GM23248 (cell line): ENCODE results near the gene TNFAIP8L2.

Experiments used
- EZH2 ChIP-seq: fragments of 200-600 bp; sonication (generic); IDR thresholded peaks from 2 replicates; pipeline ENCODE4 v1.6.1; 2018; ENCODE audit warnings: antibody characterized with exemption, mild to moderate bottlenecking; ENCODE audit not compliant: insufficient read depth, poor library complexity, severe bottlenecking
- EZH2phosphoT487 ChIP-seq: fragments of 200-600 bp; sonication (generic); IDR thresholded peaks from 2 replicates; pipeline ENCODE4 v1.6.1; 2018; ENCODE audit warnings: antibody characterized with exemption, moderate library complexity, mild to moderate bottlenecking, low read depth; ENCODE audit not compliant: insufficient read depth

GRCh38 chr1:151131701-151132334, 24.6 kb upstream of the TNFAIP8L2 start:
- no peak for TF ChIP-seq EZH2phosphoT487
- TF ChIP-seq EZH2 = no peak
